ENCODE measurements around the gene ADCY3.

ADCY3 gene

GRCh38 chr2:24920098-24920808, at the start of gene ADCY3:
Gene ADCY3 (minus strand): TSS chr2:24920237. CDS start chr2:24918987, 1,250 bp downstream.
- DNase-seq, result peak; percentile 41

- DNase-seq, result no peak
These were observed 49.7 kb upstream of the ADCY3 start for GRCh38 chr2:24969784-24970183.

GRCh38 chr2:24961903-24962302, 41.9 kb upstream of the ADCY3 start:
- DNase-seq, result no peak

- DNase-seq, result no peak
These were observed 39.7 kb upstream of the ADCY3 start for GRCh38 chr2:24959761-24960160.

GRCh38 chr2:24958411-24958935, 38.4 kb upstream of the ADCY3 start:
- no peak for DNase-seq

GRCh38 chr2:24957976-24958375, 37.9 kb upstream of the ADCY3 start:
- no peak for DNase-seq

- no peak for DNase-seq
These were observed 37.2 kb upstream of the ADCY3 start for GRCh38 chr2:24957221-24957620.

- no peak for DNase-seq
These were observed 35.9 kb upstream of the ADCY3 start for GRCh38 chr2:24955921-24956320.

- no peak for DNase-seq
These were observed 35.2 kb upstream of the ADCY3 start for GRCh38 chr2:24955232-24955631.

GRCh38 chr2:24950102-24950501, 30.1 kb upstream of the ADCY3 start:
- DNase-seq, result no peak

- DNase-seq, result no peak
These were observed 28.5 kb upstream of the ADCY3 start for GRCh38 chr2:24948506-24948905.

- DNase-seq, result no peak
These were observed 27.6 kb upstream of the ADCY3 start for GRCh38 chr2:24947561-24948157.

GRCh38 chr2:24945907-24946306, 25.9 kb upstream of the ADCY3 start:
- no peak for DNase-seq

GRCh38 chr2:24943427-24944053, 23.5 kb upstream of the ADCY3 start:
- DNase-seq, result no peak

- DNase-seq, result no peak
These were observed 19.3 kb upstream of the ADCY3 start for GRCh38 chr2:24939353-24939752.

GRCh38 chr2:24937236-24937635, 17.2 kb upstream of the ADCY3 start:
- no peak for DNase-seq

GRCh38 chr2:24935145-24935544, 15.1 kb upstream of the ADCY3 start:
- no peak for DNase-seq

GRCh38 chr2:24932715-24933114, 12.7 kb upstream of the ADCY3 start:
- no peak for DNase-seq

GRCh38 chr2:24930768-24931167, 10.7 kb upstream of the ADCY3 start:
- DNase-seq, result no peak

- DNase-seq, result no peak
These were observed 9.2 kb upstream of the ADCY3 start for GRCh38 chr2:24929230-24929629.

GRCh38 chr2:24928036-24928435, 8.0 kb upstream of the ADCY3 start:
- no peak for DNase-seq

- DNase-seq, result no peak
These were observed 6.7 kb upstream of the ADCY3 start for GRCh38 chr2:24926602-24927252.

- no peak for DNase-seq
These were observed 6.2 kb upstream of the ADCY3 start for GRCh38 chr2:24926220-24926601.

- no peak for DNase-seq
These were observed 5.8 kb upstream of the ADCY3 start for GRCh38 chr2:24925815-24926214.

Data from KG1 (cell line).